Liver (tissue), 9 donors: Measurements from ENCODE around the gene GTF2H1. TPM values are rescaled to one million over a fixed set of nuclear protein-coding genes. Genes with fewer than 3 reads are reported as not detected.

Source experiments
- DNase-seq: peaks from one replicate; pipeline ENCODE4 v3.0.0-alpha.2; 2017; ENCODE audit warnings: low spot score
- H3K27ac ChIP-seq, 2 donors: one replicate each; pipeline ENCODE4 v1.7.0; 2013; ENCODE audit warnings: inconsistent platforms in 2 of 2, low read length in 2 of 2, control low read depth in 1 of 2, low read depth in 1 of 2, mild to moderate bottlenecking in 1 of 2
- H3K27me3 ChIP-seq, 4 donors: one replicate each; pipeline versions ENCODE4 v1.6.1 to v1.7.0; 2013; ENCODE audit warnings: low read length in 3 of 4, inconsistent platforms in 1 of 4, mild to moderate bottlenecking in 1 of 4, moderate library complexity in 1 of 4; ENCODE audit not compliant: control insufficient read depth in 4 of 4, insufficient read depth in 4 of 4
- H3K36me3 ChIP-seq, 4 donors: one replicate each; pipeline versions ENCODE4 v1.6.1 to v1.7.0; 2013; ENCODE audit warnings: low read length in 3 of 4, mild to moderate bottlenecking in 3 of 4, low read depth in 1 of 4, moderate library complexity in 1 of 4; ENCODE audit not compliant: control insufficient read depth in 4 of 4, insufficient read depth in 3 of 4
- H3K4me1 ChIP-seq, 4 donors: one replicate each; pipeline versions ENCODE4 v1.6.1 to v1.7.0; 2013; ENCODE audit warnings: low read length in 3 of 4, mild to moderate bottlenecking in 3 of 4, moderate library complexity in 1 of 4; ENCODE audit not compliant: control insufficient read depth in 4 of 4, insufficient read depth in 4 of 4
- H3K4me3 ChIP-seq, 3 donors: one replicate each; pipeline versions ENCODE4 v1.6.1 to v1.7.0; 2013; ENCODE audit warnings: low read length in 3 of 3, control low read depth in 1 of 3, low read depth in 1 of 3, mild to moderate bottlenecking in 1 of 3
- H3K9ac ChIP-seq, 2 donors: one replicate each; pipeline ENCODE4 v1.7.0; 2013; ENCODE audit warnings: low read length in 2 of 2, mild to moderate bottlenecking in 2 of 2, moderate library complexity in 2 of 2, control low read depth in 1 of 2, low read depth in 1 of 2
- H3K9me3 ChIP-seq, 4 donors: one replicate each; pipeline versions ENCODE4 v1.6.1 to v1.7.0; 2013; ENCODE audit warnings: low read length in 3 of 4; ENCODE audit not compliant: control insufficient read depth in 4 of 4
- ATF3 ChIP-seq: IDR thresholded peaks from 2 replicates; pipeline ENCODE4 v1.6.1; 2016; ENCODE audit warnings: antibody characterized with exemption
- CTCF ChIP-seq: fragments of 150-350 bp; IDR thresholded peaks from 2 replicates; pipeline ENCODE4 v1.5.1; 2017; ENCODE audit warnings: improper control_type of control experiment, low read depth, low read length; ENCODE audit not compliant: missing input control
- FOXA1 ChIP-seq: IDR thresholded peaks from 2 replicates; pipeline ENCODE4 v1.6.1; 2016; ENCODE audit warnings: antibody characterized with exemption
- FOXA2 ChIP-seq: IDR thresholded peaks from 2 replicates; pipeline ENCODE4 v1.6.1; 2016; ENCODE audit warnings: antibody characterized with exemption
- HNF4A ChIP-seq, 2 donors: conservative IDR thresholded peaks; 2 replicates each; pipeline ENCODE4 v1.6.1; 2016; ENCODE audit warnings: antibody characterized with exemption in 2 of 2, mild to moderate bottlenecking in 2 of 2
- JUND ChIP-seq, 2 donors: IDR thresholded peaks; 2 replicates each; pipeline ENCODE4 v1.6.1; 2016; ENCODE audit warnings: antibody characterized with exemption in 2 of 2
- MAX ChIP-seq: IDR thresholded peaks from 2 replicates; pipeline ENCODE4 v1.6.1; 2016; ENCODE audit warnings: antibody characterized with exemption
- NR2F2 ChIP-seq: IDR thresholded peaks from 2 replicates; pipeline ENCODE4 v1.6.1; 2016; ENCODE audit warnings: antibody characterized with exemption
- RAD21 ChIP-seq, 2 donors: IDR thresholded peaks; 2 replicates each; pipeline ENCODE4 v1.6.1; 2016; ENCODE audit warnings: antibody characterized with exemption in 2 of 2, mild to moderate bottlenecking in 2 of 2
- REST ChIP-seq: IDR thresholded peaks from 2 replicates; pipeline ENCODE4 v1.6.1; 2016; ENCODE audit warnings: antibody characterized with exemption, mild to moderate bottlenecking
- RXRA ChIP-seq, 2 donors: IDR thresholded peaks; 2 replicates each; pipeline ENCODE4 v1.6.1; 2017 to 2018; ENCODE audit warnings: antibody characterized with exemption in 2 of 2, mild to moderate bottlenecking in 1 of 2
- SP1 ChIP-seq: IDR thresholded peaks from 2 replicates; pipeline ENCODE4 v1.6.1; 2018; ENCODE audit warnings: antibody characterized with exemption, mild to moderate bottlenecking
- TAF1 ChIP-seq: conservative IDR thresholded peaks from 2 replicates; pipeline ENCODE4 v1.6.1; 2016; ENCODE audit warnings: antibody characterized with exemption, mild to moderate bottlenecking
- ZBTB33 ChIP-seq: IDR thresholded peaks from 2 replicates; pipeline ENCODE4 v1.6.1; 2016; ENCODE audit warnings: antibody characterized with exemption
- WGBS: extraction: QIAGEN DNeasy Blood & Tissue Kit; methylation state at CpG from one replicate; pipeline ENCODE4 v1.1.7; 2013; 5-methylcytosine and 5-hydroxymethylcytosine counted together
- polyA plus RNA-seq, 2 donors: library from polyadenylated mRNA; stranded (reverse) in 1 of 2; unstranded in 1 of 2; fragments of 200-250 nt in 1 of 2; fragments of >200 nt in 1 of 2; fragmentation: Nextera tagmentation in 1 of 2; extraction: Ambion mirVana in 1 of 2; gene quantifications; one replicate each; pipeline versions ENCODE4 v1.2.1 to v1.2.3, GENCODE V29; 2013 to 2015
- total RNA-seq, 2 donors: library from RNA; depleted of rRNA; stranded (reverse); fragments of >200 nt; gene quantifications; one replicate each; pipeline ENCODE4 v1.2.3, GENCODE V29; 2014
- donor health status: healthy.
- donor health status: healthy.
- donor health status: healthy.
- donor health status: healthy.
- donor health status: healthy.

Gene GTF2H1
- total and polyA plus RNA-seq, 4 donors: 11.9 to 37.7 (median 18.7) TPM

GRCh38 chr11:18347471-18348125 lies 25.2 kb downstream of the GTF2H1 start (continued):
- no peak for TF ChIP-seq REST
- TF ChIP-seq RAD21 (IDR thresholded peaks at IDR 0.05): no peak

GRCh38 chr11:18352581-18352980 lies 30.2 kb downstream of the GTF2H1 start:
- Histone ChIP-seq H3K4me3 (no peak overlapping the region), H3K36me3 (peaks cover 5 to 38% (median 26%) of the 10 kb centered on the region in 4 donors), H3K27me3 (no peaks in the 10 kb centered on the region), H3K9me3 (no peaks in the 10 kb centered on the region), H3K9ac (no peak overlapping the region), H3K4me1 (no peaks in the 10 kb centered on the region), H3K27ac (no peak overlapping the region)
- 96% methylated on average over 3 of the region's 3 CpGs for WGBS
- TF ChIP-seq MAX (no peak), FOXA2 (no peak), SP1 (no peak), HNF4A (conservative IDR thresholded peaks at IDR 0.05) (no peak), RXRA (IDR thresholded peaks at IDR 0.05) (no peak), CTCF (no peak), ZBTB33 (no peak), FOXA1 (no peak), REST (no peak), ATF3 (no peak), JUND (IDR thresholded peaks at IDR 0.05) (no peak), TAF1 (no peak), NR2F2 (no peak), RAD21 (IDR thresholded peaks at IDR 0.05) (no peak)
- no peak for DNase-seq
